HCT116 (cell line): Measurements from ENCODE around the gene TRABD. TPM values are rescaled to one million over a fixed set of nuclear protein-coding genes. Genes with fewer than 3 reads are reported as not detected.

ENCODE experiments used
- ATAC-seq: fragments of 200-7000 bp; cut with Tn5 transposase; 2 replicates; pipeline ENCODE4 v1.9.1; 2020; ENCODE audit warnings: mild to moderate bottlenecking, moderate library complexity
- BruUV-seq: library from RNA; stranded (reverse); fragments of 400-500 nt; replicated peaks from 2 replicates; lab custom pipeline; 2021; lab: Mats Ljungman, UMichigan
- CTCF ChIA-PET: fragments of 300-600 bp; sonication (Branson Sonifier 250); formaldehyde crosslinking; loops from one replicate; lab custom pipeline; 2021; ENCODE audit warnings: antibody characterized with exemption; lab: Charles Lee
- POLR2A ChIA-PET: fragments of 300-600, 350-600 bp; sonication (Branson Sonifier 250); formaldehyde crosslinking; loops from one replicate; lab custom pipeline; 2021; ENCODE audit warnings: antibody characterized with exemption; lab: Charles Lee
- RAD21 ChIA-PET, 2 experiments: fragments of 300-600 bp; sonication (Branson Sonifier 250); formaldehyde crosslinking; loops; one replicate each; lab custom pipeline; 2023; ENCODE audit warnings: low total read pairs in 2 of 2; ENCODE audit not compliant: uncharacterized antibody in 2 of 2, unreplicated experiment in 2 of 2, low non-redundant PET in 1 of 2; lab: Charles Lee
- DNase-seq: peaks from one replicate; pipeline ENCODE4 v3.0.0-alpha.2; 2010; ENCODE audit warnings: low read depth, low spot score
- H2AFZ ChIP-seq: fragments of 200-600 bp; shearing (Covaris generic), sonication (generic); 2 replicates; pipeline ENCODE4 v1.6.1; 2017; ENCODE audit warnings: low read depth, mixed run types, mixed read lengths, antibody characterized with exemption, low read length; ENCODE audit not compliant: poor library complexity, severe bottlenecking
- H3K27ac ChIP-seq: 2 replicates; pipeline ENCODE4 v1.5.1; 2012; ENCODE audit warnings: low read depth, low read length
- H3K27me3 ChIP-seq: fragments of 200-600 bp; sonication (generic); 2 replicates; pipeline ENCODE4 v1.6.1; 2016; ENCODE audit warnings: mixed run types, low read length, mixed read lengths; ENCODE audit not compliant: insufficient read depth
- H3K36me3 ChIP-seq, 2 experiments: fragments of 200-500 bp in 1 of 2; fragments of 200-600 bp in 1 of 2; sonication (Bioruptor generic) in 1 of 2; sonication (generic) in 1 of 2; 2 replicates each; pipeline versions ENCODE4 v1.5.1 to v1.6.1; 2014 to 2016; ENCODE audit warnings: low read length in 2 of 2, inconsistent platforms in 1 of 2, mixed read lengths in 1 of 2, mixed run types in 1 of 2; ENCODE audit not compliant: insufficient read depth in 2 of 2, control insufficient read depth in 1 of 2
- H3K4me1 ChIP-seq, 2 experiments: fragments of 200-600 bp in 1 of 2; sonication (generic) in 1 of 2; 2 replicates each; pipeline versions ENCODE4 v1.5.1 to v1.6.1; 2012 to 2017; ENCODE audit warnings: low read length in 2 of 2, inconsistent platforms in 1 of 2, mild to moderate bottlenecking in 1 of 2, mixed read lengths in 1 of 2, mixed run types in 1 of 2, moderate library complexity in 1 of 2; ENCODE audit not compliant: insufficient read depth in 2 of 2, control insufficient read depth in 1 of 2
- H3K4me2 ChIP-seq: fragments of 200-600 bp; sonication (generic); 2 replicates; pipeline ENCODE4 v1.6.1; 2017; ENCODE audit warnings: mixed run types, low read length, mixed read lengths
- H3K4me3 ChIP-seq, 2 experiments: fragments of 200-600 bp in 1 of 2; sonication (generic) in 1 of 2; replicated peaks in 1 of 2; 2 replicates each; pipeline ENCODE4 v1.5.1; 2011 to 2016; ENCODE audit warnings: low read length in 2 of 2, control low read depth in 1 of 2, low read depth in 1 of 2, mild to moderate bottlenecking in 1 of 2, mixed read lengths in 1 of 2, mixed run types in 1 of 2
- H3K79me2 ChIP-seq: fragments of 200-600 bp; sonication (generic); 2 replicates; pipeline ENCODE4 v1.6.1; 2017; ENCODE audit warnings: mild to moderate bottlenecking, mixed run types, low read length, moderate library complexity, mixed read lengths; ENCODE audit not compliant: insufficient read depth
- H3K9ac ChIP-seq: fragments of 200-600 bp; sonication (generic); 2 replicates; pipeline ENCODE4 v1.6.1; 2016; ENCODE audit warnings: low read length, mixed read lengths
- H3K9me2 ChIP-seq: fragments of 200-600 bp; sonication (generic), shearing (Covaris generic); 2 replicates; pipeline ENCODE4 v1.6.1; 2017; ENCODE audit warnings: mixed run types, mild to moderate bottlenecking, moderate library complexity; ENCODE audit not compliant: insufficient read depth
- H3K9me3 ChIP-seq, 2 experiments: fragments of 200-500 bp in 1 of 2; fragments of 200-600 bp in 1 of 2; sonication (Bioruptor generic) in 1 of 2; sonication (generic) in 1 of 2; 2 replicates each; pipeline ENCODE4 v1.6.1; 2014 to 2017; ENCODE audit warnings: low read length in 2 of 2, mixed read lengths in 2 of 2, inconsistent platforms in 1 of 2, low read depth in 1 of 2, mild to moderate bottlenecking in 1 of 2, mixed run types in 1 of 2, moderate library complexity in 1 of 2; ENCODE audit not compliant: control insufficient read depth in 1 of 2, insufficient read depth in 1 of 2
- H4K20me1 ChIP-seq: fragments of 200-600 bp; sonication (generic), shearing (Covaris generic); 2 replicates; pipeline ENCODE4 v1.6.1; 2017; ENCODE audit warnings: mixed run types, mild to moderate bottlenecking, moderate library complexity; ENCODE audit not compliant: insufficient read depth
- CTCF ChIP-seq, 3 experiments: fragments of 200-600 bp in 1 of 3; sonication (generic) in 1 of 3; IDR thresholded peaks in 2 of 3; conservative IDR thresholded peaks in 1 of 3; 2 replicates each; pipeline ENCODE4 v1.5.1; 2012 to 2017; ENCODE audit warnings: low read depth in 2 of 3, low read length in 2 of 3, antibody characterized with exemption in 1 of 3, borderline replicate concordance in 1 of 3, control low read depth in 1 of 3, mild to moderate bottlenecking in 1 of 3, mixed read lengths in 1 of 3, mixed run types in 1 of 3, moderate library complexity in 1 of 3; ENCODE audit not compliant: insufficient read depth in 1 of 3
- EGR1 ChIP-seq: IDR thresholded peaks from 2 replicates; pipeline ENCODE4 v1.6.1; 2012; ENCODE audit warnings: low read depth
- ELF1 ChIP-seq: IDR thresholded peaks from 2 replicates; pipeline ENCODE4 v1.6.1; 2012; ENCODE audit warnings: low read depth, borderline replicate concordance
- EZH2 ChIP-seq: fragments of 200-600 bp; sonication (generic); IDR thresholded peaks from 2 replicates; pipeline ENCODE4 v1.6.1; 2017; ENCODE audit warnings: antibody characterized with exemption, mixed run types
- EZH2phosphoT487 ChIP-seq: fragments of 200-600 bp; IDR thresholded peaks from 2 replicates; pipeline ENCODE4 v1.6.1; 2018; ENCODE audit warnings: antibody characterized with exemption, borderline replicate concordance
- FOSL1 ChIP-seq: IDR thresholded peaks from 2 replicates; pipeline ENCODE4 v1.6.1; 2012; ENCODE audit warnings: low read depth
- JUND ChIP-seq: IDR thresholded peaks from 2 replicates; pipeline ENCODE4 v1.6.1; 2012
- POLR2A ChIP-seq: IDR thresholded peaks from 2 replicates; pipeline ENCODE4 v1.7.0; 2011; ENCODE audit warnings: borderline replicate concordance; ENCODE audit not compliant: insufficient read depth, insufficient read length; ENCODE audit errors: extremely low read depth
- POLR2AphosphoS5 ChIP-seq: IDR thresholded peaks from 2 replicates; pipeline ENCODE4 v1.6.1; 2011; ENCODE audit warnings: mild to moderate bottlenecking, low read depth, low read length, moderate library complexity
- REST ChIP-seq: IDR thresholded peaks from 2 replicates; pipeline ENCODE4 v1.6.1; 2012; ENCODE audit warnings: low read depth
- TCF7L2 ChIP-seq: IDR thresholded peaks from 2 replicates; pipeline ENCODE4 v1.7.0; 2011; ENCODE audit warnings: borderline replicate concordance, inconsistent platforms; ENCODE audit not compliant: insufficient read depth, insufficient read length; ENCODE audit errors: extremely low read depth
- YY1 ChIP-seq: IDR thresholded peaks from 2 replicates; pipeline ENCODE4 v1.6.1; 2011; ENCODE audit warnings: low read length, low read depth, moderate library complexity, mild to moderate bottlenecking; ENCODE audit not compliant: insufficient replicate concordance; ENCODE audit errors: extremely low read depth
- ZNF274 ChIP-seq: fragments of 200-500 bp; sonication (Bioruptor generic); IDR thresholded peaks from 2 replicates; pipeline ENCODE4 v1.6.1; 2014; ENCODE audit warnings: mild to moderate bottlenecking, low read depth, low read length, inconsistent platforms
- intact Hi-C: fragments of 100-400 bp; cut with micrococcal nuclease; formaldehyde crosslinking; loops from 2 replicates; pipeline ENCODE4 v1.10.0; 2022
- total RNA-seq: library from RNA; stranded (reverse); gene quantifications from one replicate; pipeline ENCODE4 v1.2.1, GENCODE V29; 2021; ENCODE audit not compliant: unreplicated experiment
- TF ChIP-seq, protein P1 (sequence below): IDR thresholded peaks from 2 replicates; pipeline ENCODE4 v1.6.1; 2012

Gene TRABD
- total RNA-seq, 1 experiment from 2014 or later, result 90.3 TPM

DNA sequence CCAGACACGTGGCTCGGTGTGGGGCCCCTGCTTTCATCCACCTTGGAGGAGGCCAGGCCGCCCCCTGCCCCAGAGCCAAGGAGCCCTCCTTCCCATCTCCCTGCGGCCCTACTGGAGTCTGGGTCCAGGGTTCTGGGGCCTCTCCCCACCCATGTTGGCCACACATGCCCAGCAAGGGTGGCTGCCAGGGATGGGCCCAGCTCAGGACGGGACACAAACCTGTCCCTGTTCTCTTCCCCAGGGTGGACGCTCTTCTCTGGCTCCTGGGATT is 10.6 kb upstream of the TRABD start:
- Histone ChIP-seq H3K4me1 (no peaks in the 10 kb centered on the region), H4K20me1 (no peaks in the 10 kb centered on the region), H3K36me3 (no peaks in the 10 kb centered on the region), H3K27me3 (no peaks in the 10 kb centered on the region), H3K9me2 (no peaks in the 10 kb centered on the region), H3K79me2 (no peaks in the 10 kb centered on the region), H2AFZ (no peak overlapping the region), H3K27ac (no peak overlapping the region), H3K4me3 (no peak overlapping the region), H3K9ac (no peak overlapping the region), H3K4me2 (no peak overlapping the region), H3K9me3 (no peaks in the 10 kb centered on the region)
- ATAC-seq (no peak), DNase-seq (no peak)
- intact Hi-C loops, result no loop called here
- TF ChIP-seq ELF1, result no peak
- RAD21 ChIA-PET, result no interaction called here
- CTCF ChIA-PET, result no interaction called here
- POLR2A ChIA-PET, result no interaction called here
- no TSS peak for BruUV-seq

- Histone ChIP-seq H3K79me2 (no peaks in the 10 kb centered on the region), H3K4me3 (no peak overlapping the region), H3K27ac (no peak overlapping the region), H3K9ac (no peak overlapping the region), H3K4me1 (no peaks in the 10 kb centered on the region), H3K9me2 (no peaks in the 10 kb centered on the region), H4K20me1 (no peaks in the 10 kb centered on the region), H3K27me3 (no peaks in the 10 kb centered on the region), H3K4me2 (no peak overlapping the region), H3K36me3 (no peaks in the 10 kb centered on the region), H3K9me3 (no peaks in the 10 kb centered on the region), H2AFZ (no peak overlapping the region)
- intact Hi-C loops, result no loop called here
- no peak for DNase-seq
- RAD21 ChIA-PET, result no interaction called here
- CTCF ChIA-PET, result no interaction called here
- no peak for ATAC-seq
- POLR2A ChIA-PET, result no interaction called here
- no TSS peak for BruUV-seq
- TF ChIP-seq JUND, result no peak
- no peak for TF ChIP-seq EZH2
- TF ChIP-seq EGR1, result no peak
- TF ChIP-seq YY1, result no peak
- TF ChIP-seq EZH2phosphoT487, result no peak
- TF ChIP-seq FOSL1, result no peak
- TF ChIP-seq, protein P1, sequence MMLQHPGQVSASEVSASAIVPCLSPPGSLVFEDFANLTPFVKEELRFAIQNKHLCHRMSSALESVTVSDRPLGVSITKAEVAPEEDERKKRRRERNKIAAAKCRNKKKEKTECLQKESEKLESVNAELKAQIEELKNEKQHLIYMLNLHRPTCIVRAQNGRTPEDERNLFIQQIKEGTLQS, result no peak
- TF ChIP-seq POLR2AphosphoS5, result no peak
- TF ChIP-seq ZNF274, result no peak
- TF ChIP-seq REST, result no peak
- no peak for TF ChIP-seq CTCF (IDR thresholded peaks at IDR 0.05 in 2 of 3, conservative IDR thresholded peaks at IDR 0.05 in 1 of 3; ENCODE audit: borderline replicate concordance in 1 of 3, insufficient read depth in 1 of 3, low read depth in 2 of 3, low read length in 2 of 3)
- TF ChIP-seq POLR2A, result no peak
- TF ChIP-seq TCF7L2, result no peak
- TF ChIP-seq ELF1, result no peak
Observed at GRCh38 chr22:50175921-50176849, 9.5 kb upstream of the TRABD start.
